Stimulated activated memory B cell treated with anti-CD40 and anti-IgM and Interleukin-4, amounts not matched to agents 10 μg/mL and 1 μg/mL and 100 μg/mL, for 72 hours (primary cell): ENCODE measurements around the gene USP17L19.
"Not testable (repeated sequence)": the region's sequence is repeated elsewhere in the genome, so short reads cannot be mapped to it uniquely, and the experiment has no call there.

Experiments used
- ATAC-seq: fragments of 150-1000 bp; cut with Tn5 transposase; 2 replicates; pipeline ENCODE4 v1.10.0; 2021
- H3K27ac Mint-ChIP-seq: one replicate; pipeline ENCODE4 v1.8.0; 2022; ENCODE audit warnings: mild to moderate bottlenecking, mixed read lengths
- H3K27me3 Mint-ChIP-seq: one replicate; pipeline ENCODE4 v1.8.0; 2022; ENCODE audit warnings: mixed read lengths
- H3K36me3 Mint-ChIP-seq: one replicate; pipeline ENCODE4 v1.8.0; 2022; ENCODE audit warnings: mixed read lengths
- H3K4me1 Mint-ChIP-seq: one replicate; pipeline ENCODE4 v1.8.0; 2022; ENCODE audit warnings: mixed read lengths
- H3K4me3 Mint-ChIP-seq: one replicate; pipeline ENCODE4 v1.8.0; 2022; ENCODE audit warnings: mild to moderate bottlenecking, moderate library complexity, mixed read lengths
- H3K9me3 Mint-ChIP-seq: one replicate; pipeline ENCODE4 v1.8.0; 2022; ENCODE audit warnings: mixed read lengths

The USP17L19 gene, protein sequence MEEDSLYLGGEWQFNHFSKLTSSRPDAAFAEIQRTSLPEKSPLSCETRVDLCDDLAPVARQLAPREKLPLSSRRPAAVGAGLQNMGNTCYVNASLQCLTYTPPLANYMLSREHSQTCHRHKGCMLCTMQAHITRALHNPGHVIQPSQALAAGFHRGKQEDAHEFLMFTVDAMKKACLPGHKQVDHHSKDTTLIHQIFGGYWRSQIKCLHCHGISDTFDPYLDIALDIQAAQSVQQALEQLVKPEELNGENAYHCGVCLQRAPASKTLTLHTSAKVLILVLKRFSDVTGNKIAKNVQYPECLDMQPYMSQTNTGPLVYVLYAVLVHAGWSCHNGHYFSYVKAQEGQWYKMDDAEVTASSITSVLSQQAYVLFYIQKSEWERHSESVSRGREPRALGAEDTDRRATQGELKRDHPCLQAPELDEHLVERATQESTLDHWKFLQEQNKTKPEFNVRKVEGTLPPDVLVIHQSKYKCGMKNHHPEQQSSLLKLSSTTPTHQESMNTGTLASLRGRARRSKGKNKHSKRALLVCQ

DNA sequence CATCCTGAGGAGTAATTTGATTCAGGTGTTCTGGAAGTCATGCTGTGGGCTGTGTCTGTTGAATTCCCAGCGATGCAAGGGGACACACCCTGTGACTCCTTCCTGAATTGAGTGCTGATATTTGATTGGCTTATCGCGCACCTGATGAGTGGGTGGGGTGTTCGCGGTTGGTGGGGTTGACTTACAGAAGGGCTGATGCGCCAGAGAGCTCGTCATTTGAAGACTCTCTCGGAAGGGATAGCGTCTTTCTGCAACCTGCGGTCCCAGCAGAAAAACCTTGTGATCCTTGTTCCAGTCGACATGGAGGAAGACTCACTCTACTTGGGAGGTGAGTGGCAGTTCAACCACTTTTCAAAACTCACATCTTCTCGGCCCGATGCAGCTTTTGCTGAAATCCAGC lies at the start of gene USP17L19:
Gene USP17L19 (plus strand): TSS at position 301 of the 400 bp plus-strand sequence. CDS start 0 bp downstream, at position 301.
- not testable (repeated sequence) for H3K4me1 Mint-ChIP-seq, H3K4me3 Mint-ChIP-seq, H3K27me3 Mint-ChIP-seq, H3K9me3 Mint-ChIP-seq, ATAC-seq, H3K36me3 Mint-ChIP-seq, H3K27ac Mint-ChIP-seq

DNA sequence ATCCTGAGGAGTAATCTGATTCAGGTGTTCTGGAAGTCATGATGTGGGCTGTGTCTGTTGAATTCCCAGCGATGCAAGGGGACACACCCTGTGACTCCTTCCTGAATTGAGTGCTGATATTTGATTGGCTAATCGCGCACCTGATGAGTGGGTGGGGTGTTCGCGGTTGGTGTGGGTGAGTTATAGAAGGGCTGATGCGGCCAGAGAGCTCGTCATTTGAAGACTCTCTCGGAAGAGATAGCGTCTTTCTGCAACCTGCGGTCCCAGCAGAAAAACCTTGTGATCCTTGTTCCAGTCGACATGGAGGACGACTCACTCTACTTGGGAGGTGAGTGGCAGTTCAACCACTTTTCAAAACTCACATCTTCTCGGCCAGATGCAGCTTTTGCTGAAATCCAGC lies 42.8 kb upstream of the USP17L19 start, which contains the start of gene USP17L10:
Gene USP17L10 (plus strand): TSS at position 301 of the 400 bp plus-strand sequence. CDS start 0 bp downstream, at position 301.
- H3K9me3 Mint-ChIP-seq, ATAC-seq, H3K4me3 Mint-ChIP-seq, H3K4me1 Mint-ChIP-seq, H3K27ac Mint-ChIP-seq, H3K27me3 Mint-ChIP-seq, H3K36me3 Mint-ChIP-seq: not testable (repeated sequence)

DNA sequence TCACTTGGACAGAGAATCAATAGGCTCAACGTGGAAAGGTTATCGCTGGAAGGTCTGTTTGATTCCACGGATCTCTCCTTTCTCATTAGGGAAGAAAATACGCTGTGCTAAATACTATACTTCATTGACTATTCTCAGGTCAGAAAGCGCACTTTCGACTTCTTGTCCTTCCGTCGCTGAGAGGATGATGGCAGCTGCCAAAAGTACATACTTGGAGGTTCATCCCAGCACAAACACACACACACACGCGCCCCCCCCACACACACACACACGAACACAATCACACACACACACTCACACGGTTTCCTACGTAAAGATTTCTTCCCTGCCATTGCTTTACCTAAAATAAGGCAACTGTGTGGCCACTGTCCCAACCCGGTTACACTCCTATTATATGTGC lies 38.5 kb upstream of the USP17L19 start:
- H3K9me3 Mint-ChIP-seq, ATAC-seq, H3K27me3 Mint-ChIP-seq, H3K27ac Mint-ChIP-seq, H3K4me1 Mint-ChIP-seq, H3K36me3 Mint-ChIP-seq, H3K4me3 Mint-ChIP-seq: not testable (repeated sequence)

DNA sequence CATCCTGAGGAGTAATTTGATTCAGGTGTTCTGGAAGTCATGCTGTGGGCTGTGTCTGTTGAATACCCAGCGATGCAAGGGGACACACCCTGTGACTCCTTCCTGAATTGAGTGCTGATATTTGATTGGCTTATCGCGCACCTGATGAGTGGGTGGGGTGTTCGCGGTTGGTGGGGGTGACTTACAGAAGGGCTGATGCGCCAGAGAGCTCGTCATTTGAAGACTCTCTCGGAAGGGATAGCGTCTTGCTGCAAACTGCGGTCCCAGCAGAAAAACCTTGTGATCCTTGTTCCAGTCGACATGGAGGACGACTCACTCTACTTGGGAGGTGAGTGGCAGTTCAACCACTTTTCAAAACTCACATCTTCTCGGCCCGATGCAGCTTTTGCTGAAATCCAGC lies 38.1 kb upstream of the USP17L19 start, which contains the start of gene USP17L11:
Gene USP17L11 (plus strand): TSS at position 301 of the 400 bp plus-strand sequence. CDS start 0 bp downstream, at position 301.
- not testable (repeated sequence) for H3K4me3 Mint-ChIP-seq, H3K27me3 Mint-ChIP-seq, H3K4me1 Mint-ChIP-seq, H3K36me3 Mint-ChIP-seq, H3K27ac Mint-ChIP-seq, H3K9me3 Mint-ChIP-seq, ATAC-seq

DNA sequence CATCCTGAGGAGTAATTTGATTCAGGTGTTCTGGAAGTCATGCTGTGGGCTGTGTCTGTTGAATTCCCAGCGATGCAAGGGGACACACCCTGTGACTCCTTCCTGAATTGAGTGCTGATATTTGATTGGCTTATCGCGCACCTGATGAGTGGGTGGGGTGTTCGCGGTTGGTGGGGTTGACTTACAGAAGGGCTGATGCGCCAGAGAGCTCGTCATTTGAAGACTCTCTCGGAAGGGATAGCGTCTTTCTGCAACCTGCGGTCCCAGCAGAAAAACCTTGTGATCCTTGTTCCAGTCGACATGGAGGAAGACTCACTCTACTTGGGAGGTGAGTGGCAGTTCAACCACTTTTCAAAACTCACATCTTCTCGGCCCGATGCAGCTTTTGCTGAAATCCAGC lies 33.3 kb upstream of the USP17L19 start, which contains the start of gene USP17L12:
Gene USP17L12 (plus strand): TSS at position 301 of the 400 bp plus-strand sequence. CDS start 0 bp downstream, at position 301.
- not testable (repeated sequence) for H3K27ac Mint-ChIP-seq, ATAC-seq, H3K27me3 Mint-ChIP-seq, H3K36me3 Mint-ChIP-seq, H3K9me3 Mint-ChIP-seq, H3K4me1 Mint-ChIP-seq, H3K4me3 Mint-ChIP-seq

DNA sequence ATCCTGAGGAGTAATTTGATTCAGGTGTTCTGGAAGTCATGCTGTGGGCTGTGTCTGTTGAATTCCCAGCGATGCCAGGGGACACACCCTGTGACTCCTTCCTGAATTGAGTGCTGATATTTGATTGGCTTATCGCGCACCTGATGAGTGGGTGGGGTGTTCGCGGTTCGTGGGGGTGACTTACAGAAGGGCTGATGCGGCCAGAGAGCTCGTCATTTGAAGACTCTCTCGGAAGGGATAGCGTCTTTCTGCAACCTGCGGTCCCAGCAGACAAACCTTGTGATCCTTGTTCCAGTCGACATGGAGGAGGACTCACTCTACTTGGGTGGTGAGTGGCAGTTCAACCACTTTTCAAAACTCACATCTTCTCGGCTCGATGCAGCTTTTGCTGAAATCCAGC lies 28.6 kb upstream of the USP17L19 start, which contains the start of gene USP17L13:
Gene USP17L13 (plus strand): TSS at position 301 of the 400 bp plus-strand sequence. CDS start 0 bp downstream, at position 301.
- not testable (repeated sequence) for ATAC-seq, H3K9me3 Mint-ChIP-seq, H3K27ac Mint-ChIP-seq, H3K4me3 Mint-ChIP-seq, H3K36me3 Mint-ChIP-seq, H3K4me1 Mint-ChIP-seq, H3K27me3 Mint-ChIP-seq

DNA sequence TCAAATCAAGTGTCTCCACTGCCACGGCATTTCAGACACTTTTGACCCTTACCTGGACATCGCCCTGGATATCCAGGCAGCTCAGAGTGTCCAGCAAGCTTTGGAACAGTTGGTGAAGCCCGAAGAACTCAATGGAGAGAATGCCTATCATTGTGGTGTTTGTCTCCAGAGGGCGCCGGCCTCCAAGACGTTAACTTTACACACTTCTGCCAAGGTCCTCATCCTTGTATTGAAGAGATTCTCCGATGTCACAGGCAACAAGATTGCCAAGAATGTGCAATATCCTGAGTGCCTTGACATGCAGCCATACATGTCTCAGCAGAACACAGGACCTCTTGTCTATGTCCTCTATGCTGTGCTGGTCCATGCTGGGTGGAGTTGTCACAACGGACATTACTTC lies 22.9 kb upstream of the USP17L19 start:
- not testable (repeated sequence) for H3K27ac Mint-ChIP-seq, ATAC-seq, H3K36me3 Mint-ChIP-seq, H3K9me3 Mint-ChIP-seq, H3K4me1 Mint-ChIP-seq, H3K4me3 Mint-ChIP-seq, H3K27me3 Mint-ChIP-seq

DNA sequence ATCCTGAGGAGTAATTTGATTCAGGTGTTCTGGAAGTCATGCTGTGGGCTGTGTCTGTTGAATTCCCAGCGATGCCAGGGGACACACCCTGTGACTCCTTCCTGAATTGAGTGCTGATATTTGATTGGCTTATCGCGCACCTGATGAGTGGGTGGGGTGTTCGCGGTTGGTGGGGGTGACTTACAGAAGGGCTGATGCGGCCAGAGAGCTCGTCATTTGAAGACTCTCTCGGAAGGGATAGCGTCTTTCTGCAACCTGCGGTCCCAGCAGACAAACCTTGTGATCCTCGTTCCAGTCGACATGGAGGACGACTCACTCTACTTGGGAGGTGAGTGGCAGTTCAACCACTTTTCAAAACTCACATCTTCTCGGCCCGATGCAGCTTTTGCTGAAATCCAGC lies 19.1 kb upstream of the USP17L19 start, which contains the start of gene USP17L15:
Gene USP17L15 (plus strand): TSS at position 301 of the 400 bp plus-strand sequence. CDS start 0 bp downstream, at position 301.
- not testable (repeated sequence) for H3K9me3 Mint-ChIP-seq, H3K27ac Mint-ChIP-seq, ATAC-seq, H3K4me1 Mint-ChIP-seq, H3K36me3 Mint-ChIP-seq, H3K4me3 Mint-ChIP-seq, H3K27me3 Mint-ChIP-seq

DNA sequence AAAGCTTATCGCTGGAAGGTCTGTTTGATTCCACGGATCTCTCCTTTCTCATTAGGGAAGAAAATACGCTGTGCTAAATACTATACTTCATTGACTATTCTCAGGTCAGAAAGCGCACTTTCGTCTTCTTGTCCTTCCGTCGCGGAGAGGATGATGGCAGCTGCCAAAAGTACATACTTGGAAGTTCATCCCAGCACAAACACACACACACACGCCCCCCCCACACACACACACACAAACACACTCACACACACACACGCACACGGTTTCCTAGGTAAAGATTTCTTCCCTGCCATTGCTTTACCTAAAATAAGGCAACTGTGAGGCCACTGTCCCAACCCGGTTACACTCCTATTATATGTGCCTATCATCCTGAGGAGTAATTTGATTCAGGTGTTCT lies 14.7 kb upstream of the USP17L19 start:
- H3K27me3 Mint-ChIP-seq, H3K4me1 Mint-ChIP-seq, H3K36me3 Mint-ChIP-seq, H3K4me3 Mint-ChIP-seq, ATAC-seq, H3K9me3 Mint-ChIP-seq, H3K27ac Mint-ChIP-seq: not testable (repeated sequence)

DNA sequence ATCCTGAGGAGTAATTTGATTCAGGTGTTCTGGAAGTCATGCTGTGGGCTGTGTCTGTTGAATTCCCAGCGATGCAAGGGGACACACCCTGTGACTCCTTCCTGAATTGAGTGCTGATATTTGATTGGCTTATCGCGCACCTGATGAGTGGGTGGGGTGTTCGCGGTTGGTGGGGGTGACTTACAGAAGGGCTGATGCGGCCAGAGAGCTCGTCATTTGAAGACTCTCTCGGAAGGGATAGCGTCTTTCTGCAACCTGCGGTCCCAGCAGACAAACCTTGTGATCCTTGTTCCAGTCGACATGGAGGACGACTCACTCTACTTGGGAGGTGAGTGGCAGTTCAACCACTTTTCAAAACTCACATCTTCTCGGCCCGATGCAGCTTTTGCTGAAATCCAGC lies 9.6 kb upstream of the USP17L19 start, which contains the start of gene USP17L17:
Gene USP17L17 (plus strand): TSS at position 301 of the 400 bp plus-strand sequence. CDS start 0 bp downstream, at position 301.
- not testable (repeated sequence) for H3K36me3 Mint-ChIP-seq, H3K4me1 Mint-ChIP-seq, H3K27me3 Mint-ChIP-seq, H3K4me3 Mint-ChIP-seq, H3K27ac Mint-ChIP-seq, H3K9me3 Mint-ChIP-seq, ATAC-seq

DNA sequence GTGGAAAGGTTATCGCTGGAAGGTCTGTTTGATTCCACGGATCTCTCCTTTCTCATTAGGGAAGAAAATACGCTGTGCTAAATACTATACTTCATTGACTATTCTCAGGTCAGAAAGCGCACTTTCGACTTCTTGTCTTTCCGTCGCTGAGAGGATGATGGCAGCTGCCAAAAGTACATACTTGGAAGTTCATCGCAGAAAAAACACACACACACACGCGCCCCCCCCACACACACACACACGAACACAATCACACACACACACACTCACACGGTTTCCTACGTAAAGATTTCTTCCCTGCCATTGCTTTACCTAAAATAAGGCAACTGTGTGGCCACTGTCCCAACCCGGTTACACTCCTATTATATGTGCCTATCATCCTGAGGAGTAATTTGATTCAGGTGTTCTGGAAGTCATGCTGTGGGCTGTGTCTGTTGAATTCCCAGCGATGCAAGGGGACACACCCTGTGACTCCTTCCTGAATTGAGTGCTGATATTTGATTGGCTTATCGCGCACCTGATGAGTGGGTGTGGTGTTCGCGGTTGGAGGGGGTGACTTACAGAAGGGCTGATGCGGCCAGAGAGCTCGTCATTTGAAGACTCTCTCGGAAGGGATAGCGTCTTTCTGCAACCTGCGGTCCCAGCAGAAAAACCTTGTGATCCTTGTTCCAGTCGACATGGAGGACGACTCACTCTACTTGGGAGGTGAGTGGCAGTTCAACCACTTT lies 5.1 kb upstream of the USP17L19 start, which contains the start of gene USP17L18:
Gene USP17L18 (plus strand): TSS at position 678 of the 728 bp plus-strand sequence. CDS start 0 bp downstream, at position 678.
- not testable (repeated sequence) for H3K9me3 Mint-ChIP-seq, H3K4me3 Mint-ChIP-seq, H3K27me3 Mint-ChIP-seq, H3K4me1 Mint-ChIP-seq, H3K27ac Mint-ChIP-seq, H3K36me3 Mint-ChIP-seq, ATAC-seq

DNA sequence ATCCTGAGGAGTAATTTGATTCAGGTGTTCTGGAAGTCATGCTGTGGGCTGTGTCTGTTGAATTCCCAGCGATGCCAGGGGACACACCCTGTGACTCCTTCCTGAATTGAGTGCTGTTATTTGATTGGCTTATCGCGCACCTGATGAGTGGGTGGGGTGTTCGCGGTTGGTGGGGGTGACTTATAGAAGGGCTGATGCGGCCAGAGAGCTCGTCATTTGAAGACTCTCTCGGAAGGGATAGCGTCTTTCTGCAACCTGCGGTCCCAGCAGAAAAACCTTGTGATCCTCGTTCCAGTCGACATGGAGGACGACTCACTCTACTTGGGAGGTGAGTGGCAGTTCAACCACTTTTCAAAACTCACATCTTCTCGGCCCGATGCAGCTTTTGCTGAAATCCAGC lies 4.6 kb downstream of the USP17L19 start, which contains the start of gene USP17L20:
Gene USP17L20 (plus strand): TSS at position 301 of the 400 bp plus-strand sequence. CDS start 0 bp downstream, at position 301.
- ATAC-seq, H3K27ac Mint-ChIP-seq, H3K4me1 Mint-ChIP-seq, H3K4me3 Mint-ChIP-seq, H3K9me3 Mint-ChIP-seq, H3K27me3 Mint-ChIP-seq, H3K36me3 Mint-ChIP-seq: not testable (repeated sequence)

DNA sequence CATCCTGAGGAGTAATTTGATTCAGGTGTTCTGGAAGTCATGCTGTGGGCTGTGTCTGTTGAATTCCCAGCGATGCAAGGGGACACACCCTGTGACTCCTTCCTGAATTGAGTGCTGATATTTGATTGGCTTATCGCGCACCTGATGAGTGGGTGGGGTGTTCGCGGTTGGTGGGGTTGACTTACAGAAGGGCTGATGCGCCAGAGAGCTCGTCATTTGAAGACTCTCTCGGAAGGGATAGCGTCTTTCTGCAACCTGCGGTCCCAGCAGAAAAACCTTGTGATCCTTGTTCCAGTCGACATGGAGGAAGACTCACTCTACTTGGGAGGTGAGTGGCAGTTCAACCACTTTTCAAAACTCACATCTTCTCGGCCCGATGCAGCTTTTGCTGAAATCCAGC lies 9.4 kb downstream of the USP17L19 start, which contains the start of gene USP17L21:
Gene USP17L21 (plus strand): TSS at position 301 of the 400 bp plus-strand sequence. CDS start 0 bp downstream, at position 301.
- not testable (repeated sequence) for H3K4me1 Mint-ChIP-seq, H3K36me3 Mint-ChIP-seq, H3K27ac Mint-ChIP-seq, H3K27me3 Mint-ChIP-seq, H3K4me3 Mint-ChIP-seq, H3K9me3 Mint-ChIP-seq, ATAC-seq

DNA sequence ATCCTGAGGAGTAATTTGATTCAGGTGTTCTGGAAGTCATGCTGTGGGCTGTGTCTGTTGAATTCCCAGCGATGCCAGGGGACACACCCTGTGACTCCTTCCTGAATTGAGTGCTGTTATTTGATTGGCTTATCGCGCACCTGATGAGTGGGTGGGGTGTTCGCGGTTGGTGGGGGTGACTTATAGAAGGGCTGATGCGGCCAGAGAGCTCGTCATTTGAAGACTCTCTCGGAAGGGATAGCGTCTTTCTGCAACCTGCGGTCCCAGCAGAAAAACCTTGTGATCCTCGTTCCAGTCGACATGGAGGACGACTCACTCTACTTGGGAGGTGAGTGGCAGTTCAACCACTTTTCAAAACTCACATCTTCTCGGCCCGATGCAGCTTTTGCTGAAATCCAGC lies 14.1 kb downstream of the USP17L19 start, which contains the start of gene USP17L22:
Gene USP17L22 (plus strand): TSS at position 301 of the 400 bp plus-strand sequence. CDS start 0 bp downstream, at position 301.
- not testable (repeated sequence) for H3K4me3 Mint-ChIP-seq, H3K36me3 Mint-ChIP-seq, H3K9me3 Mint-ChIP-seq, H3K27ac Mint-ChIP-seq, H3K27me3 Mint-ChIP-seq, ATAC-seq, H3K4me1 Mint-ChIP-seq

DNA sequence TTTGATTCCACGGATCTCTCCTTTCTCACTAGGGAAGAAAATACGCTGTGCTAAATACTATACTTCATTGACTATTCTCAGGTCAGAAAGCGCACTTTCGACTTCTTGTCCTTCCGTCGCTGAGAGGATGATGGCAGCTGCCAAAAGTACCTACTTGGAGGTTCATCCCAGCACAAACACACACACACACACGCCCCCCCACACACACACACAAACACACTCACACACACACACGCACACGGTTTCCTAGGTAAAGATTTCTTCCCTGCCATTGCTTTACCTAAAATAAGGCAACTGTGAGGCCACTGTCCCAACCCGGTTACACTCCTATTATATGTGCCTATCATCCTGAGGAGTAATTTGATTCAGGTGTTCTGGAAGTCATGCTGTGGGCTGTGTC lies 18.5 kb downstream of the USP17L19 start:
- not testable (repeated sequence) for H3K27me3 Mint-ChIP-seq, H3K9me3 Mint-ChIP-seq, ATAC-seq, H3K4me3 Mint-ChIP-seq, H3K4me1 Mint-ChIP-seq, H3K27ac Mint-ChIP-seq, H3K36me3 Mint-ChIP-seq
